Measurements from ENCODE around the gene ENTPD7.
"Not testable (repeated sequence)": the region's sequence is repeated elsewhere in the genome, so short reads cannot be mapped to it uniquely, and the experiment has no call there.

The ENTPD7 gene

GRCh38 chr10:99620711-99621453 lies 38.4 kb upstream of the ENTPD7 start:
- peak overlapping the region; percentile 54 for H2AFZ ChIP-seq (ENCODE audit: low read length, unreplicated experiment)
- H3K27me3 ChIP-seq (ENCODE audit: insufficient read depth, low read length): no peaks in the 10 kb centered on the region
- peaks cover 28% of the 10 kb centered on the region for H3K4me1 ChIP-seq (ENCODE audit: control insufficient read depth, insufficient read depth, low read length, unreplicated experiment)
- H3K36me3 ChIP-seq (ENCODE audit: insufficient read depth, low read length): peaks cover 8% of the 10 kb centered on the region; the same call in 1 of the 2 replicates
- H3K79me2 ChIP-seq (ENCODE audit: control insufficient read depth, insufficient read depth, low read length, unreplicated experiment): peaks cover 43% of the 10 kb centered on the region
- H3K4me3 ChIP-seq (ENCODE audit: low read depth, low read length): peak overlapping the region; percentile 98
- peak overlapping the region; percentile 94 for H3K27ac ChIP-seq (ENCODE audit: low read depth, low read length)

GRCh38 chr10:99621454-99622251 lies 37.7 kb upstream of the ENTPD7 start:
- Histone ChIP-seq H3K27me3 (ENCODE audit: insufficient read depth, low read length) (no peaks in the 10 kb centered on the region), H3K27ac (ENCODE audit: low read depth, low read length) (peak overlapping the region; percentile 94), H3K4me3 (ENCODE audit: low read depth, low read length) (peak overlapping the region; percentile 98), H3K36me3 (ENCODE audit: insufficient read depth, low read length) (peaks cover 8% of the 10 kb centered on the region; the same call in 1 of the 2 replicates), H2AFZ (ENCODE audit: low read length, unreplicated experiment) (peak overlapping the region; percentile 54), H3K79me2 (ENCODE audit: control insufficient read depth, insufficient read depth, low read length, unreplicated experiment) (peaks cover 36% of the 10 kb centered on the region), H3K4me1 (ENCODE audit: control insufficient read depth, insufficient read depth, low read length, unreplicated experiment) (peaks cover 25% of the 10 kb centered on the region)

GRCh38 chr10:99623919-99624318 lies 35.4 kb upstream of the ENTPD7 start:
- Histone ChIP-seq H3K27ac (ENCODE audit: low read depth, low read length) (no peak overlapping the region), H2AFZ (ENCODE audit: low read length, unreplicated experiment) (no peak overlapping the region), H3K4me3 (ENCODE audit: low read depth, low read length) (no peak overlapping the region), H3K4me1 (ENCODE audit: control insufficient read depth, insufficient read depth, low read length, unreplicated experiment) (peaks cover 12% of the 10 kb centered on the region), H3K27me3 (ENCODE audit: insufficient read depth, low read length) (no peaks in the 10 kb centered on the region), H3K36me3 (ENCODE audit: insufficient read depth, low read length) (0 out of 2 replicates have a peak, but pooled peaks cover 3% of the 10 kb centered on the region), H3K79me2 (ENCODE audit: control insufficient read depth, insufficient read depth, low read length, unreplicated experiment) (peaks cover 13% of the 10 kb centered on the region)

- H3K79me2 ChIP-seq (ENCODE audit: control insufficient read depth, insufficient read depth, low read length, unreplicated experiment); H3K4me3 ChIP-seq (ENCODE audit: low read depth, low read length); H3K27me3 ChIP-seq (ENCODE audit: insufficient read depth, low read length); H3K27ac ChIP-seq (ENCODE audit: low read depth, low read length); H3K36me3 ChIP-seq (ENCODE audit: insufficient read depth, low read length); H2AFZ ChIP-seq (ENCODE audit: low read length, unreplicated experiment): not testable (repeated sequence)
- peaks cover 12% of the 10 kb centered on the region for H3K4me1 ChIP-seq (ENCODE audit: control insufficient read depth, insufficient read depth, low read length, unreplicated experiment)
These were observed 34.2 kb upstream of the ENTPD7 start for GRCh38 chr10:99625124-99625523.

DNA sequence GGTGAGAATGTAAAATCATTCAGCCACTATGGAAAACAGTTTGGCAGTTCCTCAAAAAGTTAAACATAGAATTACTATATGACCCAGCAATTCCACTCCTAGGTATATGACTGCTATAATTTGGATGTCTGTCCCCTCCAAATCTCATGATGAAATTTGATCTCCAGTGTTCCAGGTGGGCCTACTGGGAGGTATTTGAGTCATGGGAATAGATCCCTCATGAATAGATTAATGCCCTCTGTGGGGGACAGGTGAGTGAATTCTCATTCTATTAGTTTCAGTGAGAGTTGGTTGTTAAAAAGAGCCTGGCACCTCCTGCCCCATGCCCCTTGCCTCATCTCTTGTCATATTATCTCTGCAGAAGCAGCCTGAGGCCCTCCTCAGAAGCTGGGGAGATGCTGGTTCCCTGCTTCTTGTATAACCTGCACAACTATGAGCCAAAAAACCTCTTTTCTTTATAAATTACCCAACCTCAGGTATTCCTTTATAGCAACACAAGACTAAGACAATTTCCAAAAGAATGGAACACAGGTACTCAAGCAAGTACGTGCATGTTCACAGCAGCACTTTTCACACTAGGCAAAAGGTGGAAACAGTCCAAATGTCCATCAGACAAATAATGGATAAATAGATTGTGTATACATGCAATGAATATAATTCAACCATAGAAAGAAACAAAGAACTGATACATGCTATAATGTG lies 30.2 kb upstream of the ENTPD7 start:
- peaks cover 6% of the 10 kb centered on the region for H3K4me1 ChIP-seq (ENCODE audit: control insufficient read depth, insufficient read depth, low read length, unreplicated experiment)
- no peaks in the 10 kb centered on the region for H3K27me3 ChIP-seq (ENCODE audit: insufficient read depth, low read length)

GRCh38 chr10:99629625-99629978 lies 29.7 kb upstream of the ENTPD7 start:
- H3K36me3 ChIP-seq (ENCODE audit: insufficient read depth, low read length): no peaks in the 10 kb centered on the region
- H3K4me3 ChIP-seq (ENCODE audit: low read depth, low read length): no peak overlapping the region
- H3K27ac ChIP-seq (ENCODE audit: low read depth, low read length): no peak overlapping the region

More for the DNA sequence above, 30.2 kb upstream of the ENTPD7 start:
- H2AFZ ChIP-seq (ENCODE audit: low read length, unreplicated experiment): no peak overlapping the region
- H3K79me2 ChIP-seq (ENCODE audit: control insufficient read depth, insufficient read depth, low read length, unreplicated experiment): no peaks in the 10 kb centered on the region
- H3K4me3 ChIP-seq (ENCODE audit: low read depth, low read length): no peak overlapping the region
- H3K27ac ChIP-seq (ENCODE audit: low read depth, low read length): no peak overlapping the region
- H3K36me3 ChIP-seq (ENCODE audit: insufficient read depth, low read length): no peaks in the 10 kb centered on the region

DNA sequence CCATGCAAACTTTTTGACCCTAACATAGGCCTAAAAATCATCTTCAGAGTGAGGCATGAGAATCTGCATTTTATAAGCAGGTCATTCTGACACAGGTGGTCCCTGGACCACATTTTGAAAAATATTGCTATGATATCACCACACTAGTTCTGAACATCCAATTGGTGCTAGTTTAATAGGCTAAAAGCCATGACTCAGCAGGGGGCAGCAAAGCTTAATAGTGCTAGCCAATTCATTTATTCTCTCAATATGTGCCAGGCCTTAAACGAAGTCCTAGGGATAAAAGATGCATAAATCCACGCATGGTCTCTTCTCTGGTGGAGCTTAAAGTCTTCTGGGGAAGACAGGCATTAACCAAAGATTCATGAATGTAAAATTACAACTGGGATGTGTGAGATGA lies 28.9 kb upstream of the ENTPD7 start:
- Histone ChIP-seq H3K4me3 (ENCODE audit: low read depth, low read length) (no peak overlapping the region), H3K79me2 (ENCODE audit: control insufficient read depth, insufficient read depth, low read length, unreplicated experiment) (no peaks in the 10 kb centered on the region), H3K27ac (ENCODE audit: low read depth, low read length) (peak overlapping the region; percentile 14; the same call in 1 of the 2 replicates), H2AFZ (ENCODE audit: low read length, unreplicated experiment) (peak overlapping the region; percentile 44), H3K36me3 (ENCODE audit: insufficient read depth, low read length) (no peaks in the 10 kb centered on the region), H3K27me3 (ENCODE audit: insufficient read depth, low read length) (no peaks in the 10 kb centered on the region), H3K4me1 (ENCODE audit: control insufficient read depth, insufficient read depth, low read length, unreplicated experiment) (peaks cover 6% of the 10 kb centered on the region)

More at GRCh38 chr10:99629625-99629978, 29.7 kb upstream of the ENTPD7 start:
- no peaks in the 10 kb centered on the region for H3K27me3 ChIP-seq (ENCODE audit: insufficient read depth, low read length)
- no peak overlapping the region for H2AFZ ChIP-seq (ENCODE audit: low read length, unreplicated experiment)
- H3K4me1 ChIP-seq (ENCODE audit: control insufficient read depth, insufficient read depth, low read length, unreplicated experiment): peaks cover 6% of the 10 kb centered on the region
- H3K79me2 ChIP-seq (ENCODE audit: control insufficient read depth, insufficient read depth, low read length, unreplicated experiment): no peaks in the 10 kb centered on the region

GRCh38 chr10:99630991-99631390 lies 28.3 kb upstream of the ENTPD7 start:
- no peaks in the 10 kb centered on the region for H3K79me2 ChIP-seq (ENCODE audit: control insufficient read depth, insufficient read depth, low read length, unreplicated experiment)
- peaks cover 6% of the 10 kb centered on the region for H3K4me1 ChIP-seq (ENCODE audit: control insufficient read depth, insufficient read depth, low read length, unreplicated experiment)
- peak overlapping the region; percentile 44 for H2AFZ ChIP-seq (ENCODE audit: low read length, unreplicated experiment)
- no peak overlapping the region for H3K4me3 ChIP-seq (ENCODE audit: low read depth, low read length)
- H3K27me3 ChIP-seq (ENCODE audit: insufficient read depth, low read length): no peaks in the 10 kb centered on the region
- peak overlapping the region; percentile 14; the same call in 1 of the 2 replicates for H3K27ac ChIP-seq (ENCODE audit: low read depth, low read length)
- H3K36me3 ChIP-seq (ENCODE audit: insufficient read depth, low read length): no peaks in the 10 kb centered on the region

- Histone ChIP-seq H2AFZ (ENCODE audit: low read length, unreplicated experiment) (no peak overlapping the region), H3K4me1 (ENCODE audit: control insufficient read depth, insufficient read depth, low read length, unreplicated experiment) (peaks cover 6% of the 10 kb centered on the region), H3K27ac (ENCODE audit: low read depth, low read length) (0 out of 2 replicates have a peak overlapping the region, but pooled peaks have one; percentile 10), H3K36me3 (ENCODE audit: insufficient read depth, low read length) (no peaks in the 10 kb centered on the region), H3K4me3 (ENCODE audit: low read depth, low read length) (no peak overlapping the region), H3K79me2 (ENCODE audit: control insufficient read depth, insufficient read depth, low read length, unreplicated experiment) (no peaks in the 10 kb centered on the region), H3K27me3 (ENCODE audit: insufficient read depth, low read length) (no peaks in the 10 kb centered on the region)
These were observed 27.8 kb upstream of the ENTPD7 start for GRCh38 chr10:99631496-99631895.

DNA sequence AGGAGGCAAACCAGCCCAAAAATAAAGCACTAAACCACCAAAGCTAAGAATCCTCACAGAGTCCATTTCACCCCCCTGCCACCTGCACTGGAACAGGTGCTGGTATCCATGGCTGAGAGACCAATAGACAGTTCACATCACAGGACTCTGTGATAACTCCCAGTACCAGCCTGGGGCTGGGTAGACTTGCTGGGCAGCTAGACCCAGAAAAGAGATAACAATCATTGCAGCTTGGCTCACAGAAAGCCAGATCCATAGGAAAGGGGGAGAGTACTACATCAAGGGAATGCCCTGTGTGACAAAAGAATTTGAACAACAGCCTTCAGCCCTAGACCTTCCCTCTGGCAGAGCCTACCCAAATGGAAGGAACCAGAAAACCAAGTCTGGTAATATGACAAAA lies 25.5 kb upstream of the ENTPD7 start:
- Histone ChIP-seq H3K4me3 (ENCODE audit: low read depth, low read length) (no peak overlapping the region), H3K36me3 (ENCODE audit: insufficient read depth, low read length) (no peaks in the 10 kb centered on the region), H3K79me2 (ENCODE audit: control insufficient read depth, insufficient read depth, low read length, unreplicated experiment) (no peaks in the 10 kb centered on the region), H3K27me3 (ENCODE audit: insufficient read depth, low read length) (peaks cover 3% of the 10 kb centered on the region), H2AFZ (ENCODE audit: low read length, unreplicated experiment) (no peak overlapping the region), H3K4me1 (ENCODE audit: control insufficient read depth, insufficient read depth, low read length, unreplicated experiment) (peaks cover 6% of the 10 kb centered on the region), H3K27ac (ENCODE audit: low read depth, low read length) (no peak overlapping the region)

Data from ACC112 (cell line).